Testis (tissue), 3 donors: Measurements from ENCODE around the gene GNGT2. TPM values are rescaled to one million over a fixed set of nuclear protein-coding genes. Genes with fewer than 3 reads are reported as not detected.

Experiments used
- DNase-seq: peaks from one replicate; pipeline ENCODE4 v3.0.0-alpha.2; 2019
- H3K27ac ChIP-seq, 2 donors: fragments of 200-600 bp; sonication (generic); one replicate each; pipeline ENCODE4 v1.5.1; 2019
- H3K27me3 ChIP-seq: fragments of 200-600 bp; sonication (generic); one replicate; pipeline ENCODE4 v1.5.1; 2019
- H3K36me3 ChIP-seq: fragments of 200-600 bp; sonication (generic); one replicate; pipeline ENCODE4 v1.5.1; 2017; ENCODE audit warnings: low read depth; ENCODE audit errors: missing control alignments
- H3K4me1 ChIP-seq: fragments of 200-600 bp; sonication (generic); one replicate; pipeline ENCODE4 v1.5.1; 2019
- H3K4me3 ChIP-seq, 2 donors: fragments of 200-600 bp; sonication (generic); one replicate each; pipeline ENCODE4 v1.5.1; 2017 to 2019
- H3K9me3 ChIP-seq: fragments of 200-600 bp; sonication (generic); one replicate; pipeline ENCODE4 v1.5.1; 2017
- CTCF ChIP-seq, 3 experiments: fragments of 450-650 bp in 2 of 3; fragments of 200-600 bp in 1 of 3; sonication (generic) in 1 of 3; IDR thresholded peaks; one replicate each; pipeline ENCODE4 v1.5.1; 2016 to 2019; ENCODE audit warnings: antibody characterized with exemption in 3 of 3, mild to moderate bottlenecking in 2 of 3, moderate library complexity in 1 of 3
- POLR2A ChIP-seq: fragments of 450-650 bp; IDR thresholded peaks from one replicate; pipeline ENCODE4 v1.6.1; 2017; ENCODE audit warnings: antibody characterized with exemption, mild to moderate bottlenecking, moderate library complexity
- WGBS, 2 donors: methylation state at CpG; one replicate each; pipeline ENCODE4 v1.1.5; 2018; 5-methylcytosine and 5-hydroxymethylcytosine counted together
- intact Hi-C: fragments of 100-400 bp; cut with DNase I; formaldehyde crosslinking; loops from one replicate; pipeline ENCODE4 v1.15.1; 2023; ENCODE audit warnings: low total_unique reads
- polyA plus RNA-seq: library from polyadenylated mRNA; stranded (reverse); fragments of 350-450 nt; fragmentation: Illumina TruSeq; extraction: RNeasy Lipid Tissue Mini Kit (QIAGEN cat#74804); gene quantifications from one replicate; pipeline ENCODE4 v1.2.3, GENCODE V29; 2014; ENCODE audit warnings: low read depth, low replicate concordance; ENCODE audit not compliant: insufficient read depth
- total RNA-seq, 2 donors: library from RNA; depleted of rRNA; stranded (reverse); fragments of >200 nt; gene quantifications; one replicate each; pipeline ENCODE4 v1.2.3, GENCODE V29; 2016

The GNGT2 gene
- total and polyA plus RNA-seq, 3 donors from 2014 or later, result 0.68 to 2.2 TPM; not detected in 1

GRCh38 chr17:49230636-49231562, 20.5 kb upstream of the GNGT2 start, which contains the start of gene PHOSPHO1:
Gene PHOSPHO1, minus strand, starts transcription at chr17:49230787. Its CDS starts 4,096 bp downstream, at chr17:49226691.
- intact Hi-C loops, result no loop called here
- Histone ChIP-seq H3K27ac (no peak within 1 kb of the TSS), H3K4me1 (peaks cover 6% of the 10 kb centered on the region), H3K27me3 (no peaks in the 10 kb centered on the region), H3K36me3 (no peaks in the 10 kb centered on the region), H3K4me3 (peak within 1 kb of the TSS; percentile 51 to 63), H3K9me3 (no peaks in the 10 kb centered on the region)
- WGBS, 2 donors, result 3 to 4% methylated on average over 23 to 46 of the region's 58 CpGs
- peak; percentile 92 for DNase-seq
- TF ChIP-seq POLR2A (no peak), CTCF (IDR thresholded peaks at IDR 0.05) (no peak)

DNA sequence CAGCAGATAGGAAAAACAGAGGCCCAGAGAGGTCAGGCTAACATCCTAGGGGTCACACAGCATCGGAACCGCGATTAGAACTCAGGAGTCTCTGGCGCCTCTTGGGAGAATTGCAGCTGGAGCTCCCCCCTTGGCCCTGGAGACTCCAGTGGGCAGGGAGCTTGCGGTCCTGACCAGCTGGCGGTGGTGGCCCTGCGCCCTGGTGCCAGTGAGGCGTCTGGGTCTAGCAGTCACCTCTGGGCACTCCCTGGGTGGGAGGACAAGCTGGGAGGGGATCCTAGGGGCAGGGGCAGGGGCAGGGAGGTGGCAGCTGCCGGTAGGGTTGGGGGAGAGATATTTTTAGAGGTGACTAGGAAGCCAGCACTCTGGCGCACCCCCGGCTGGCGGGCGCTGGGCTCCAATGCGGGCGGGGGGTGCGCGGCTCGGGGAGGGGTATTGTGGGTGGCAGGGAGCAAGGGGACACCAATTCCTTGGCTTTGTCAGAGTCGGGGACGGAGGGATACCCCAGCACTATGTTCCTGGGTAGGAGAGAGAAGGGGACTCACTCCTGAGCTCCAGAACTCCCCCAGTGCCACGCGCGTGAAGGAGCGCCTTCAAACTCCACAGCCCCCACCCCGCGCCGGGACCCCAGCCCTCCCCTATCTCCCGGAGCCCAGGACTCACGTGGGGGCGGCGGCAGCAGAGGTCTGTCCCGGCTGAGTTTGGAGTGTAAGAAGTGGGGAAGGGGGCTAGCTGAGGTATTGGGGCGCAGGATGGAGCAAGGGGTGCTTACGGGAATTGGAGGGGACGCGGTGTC, 19.6 kb upstream of the GNGT2 start:
- H3K27me3 ChIP-seq, result no peaks in the 10 kb centered on the region
- H3K4me3 ChIP-seq, result peak overlapping the region; percentile 51 to 63
- WGBS, 2 donors, result 3 to 4% methylated on average over 28 to 34 of the region's 36 CpGs
- TF ChIP-seq CTCF (IDR thresholded peaks at IDR 0.05), result no peak
- no peak for TF ChIP-seq POLR2A
- H3K9me3 ChIP-seq, result no peaks in the 10 kb centered on the region
- no peak for DNase-seq
- no peak overlapping the region for H3K27ac ChIP-seq
- no peaks in the 10 kb centered on the region for H3K36me3 ChIP-seq
- intact Hi-C loops, result no loop called here
- H3K4me1 ChIP-seq, result peaks cover 6% of the 10 kb centered on the region

DNA sequence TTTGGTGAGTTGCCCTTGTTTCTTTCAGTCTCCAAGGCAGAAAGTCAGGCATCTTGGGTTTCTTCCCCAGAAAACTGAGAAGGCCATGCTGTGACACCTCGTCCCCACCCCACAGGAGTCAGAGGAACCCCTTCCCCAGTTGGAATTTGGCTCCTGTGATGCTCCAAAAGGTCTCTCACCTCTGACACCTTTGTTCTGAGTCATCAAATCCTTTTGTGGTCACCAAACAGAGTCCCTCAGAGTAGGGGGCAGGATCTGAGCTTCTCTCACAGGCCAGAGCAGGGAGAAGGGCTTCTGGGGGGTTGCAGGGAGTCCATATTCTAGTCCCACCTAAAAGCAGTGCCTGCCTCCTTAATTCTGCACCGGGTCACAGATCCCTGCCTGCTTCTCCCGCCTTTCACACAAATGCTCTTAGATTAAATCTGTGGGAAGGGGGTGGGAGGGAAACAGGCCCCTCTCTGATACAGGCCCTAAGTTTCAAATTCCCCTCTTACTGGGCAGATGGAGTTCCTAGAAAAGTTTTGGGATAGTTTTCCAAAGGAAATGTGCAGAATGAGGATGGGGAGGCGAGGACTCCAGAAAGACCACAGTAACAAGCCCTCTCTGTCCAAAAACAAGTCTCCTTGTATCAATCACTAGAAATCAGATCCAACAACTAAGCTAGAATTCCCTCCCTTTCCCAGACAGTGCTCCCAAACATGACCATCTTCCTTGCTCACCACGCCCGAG, 18.9 kb upstream of the GNGT2 start:
- H3K9me3 ChIP-seq, result no peaks in the 10 kb centered on the region
- H3K4me3 ChIP-seq, result no peak overlapping the region
- TF ChIP-seq POLR2A (no peak), CTCF (IDR thresholded peaks at IDR 0.05) (no peak)
- peaks cover 8% of the 10 kb centered on the region for H3K4me1 ChIP-seq
- DNase-seq, result no peak
- no peaks in the 10 kb centered on the region for H3K27me3 ChIP-seq
- H3K27ac ChIP-seq, result no peak overlapping the region
- WGBS, 2 donors, result 51 to 59% methylated on average over 6 of the region's 6 CpGs
- intact Hi-C loops, result no loop called here
- no peaks in the 10 kb centered on the region for H3K36me3 ChIP-seq

- H3K27ac ChIP-seq, result no peak overlapping the region
- peak; percentile 74 for DNase-seq
- WGBS, 2 donors, result 36 to 39% methylated on average over 5 of the region's 5 CpGs
- H3K27me3 ChIP-seq, result no peaks in the 10 kb centered on the region
- TF ChIP-seq CTCF (IDR thresholded peaks at IDR 0.05), result peak; percentile 53 to 71 (median 57)
- TF ChIP-seq POLR2A, result no peak
- no peaks in the 10 kb centered on the region for H3K9me3 ChIP-seq
- peaks cover 10% of the 10 kb centered on the region for H3K4me1 ChIP-seq
- no peaks in the 10 kb centered on the region for H3K36me3 ChIP-seq
- H3K4me3 ChIP-seq, result no peak overlapping the region
- intact Hi-C loops, result no loop called here
Observed at GRCh38 chr17:49227436-49228261, 17.3 kb upstream of the GNGT2 start.
